Measurements from ENCODE around the gene FNDC7.
"Not testable (repeated sequence)": the region's sequence is repeated elsewhere in the genome, so short reads cannot be mapped to it uniquely, and the experiment has no call there.

FNDC7 gene

GRCh38 chr1:108745980-108746381 lies 33.3 kb downstream of the FNDC7 start:
- no peak for DNase-seq (ENCODE audit: low read depth)

DNA sequence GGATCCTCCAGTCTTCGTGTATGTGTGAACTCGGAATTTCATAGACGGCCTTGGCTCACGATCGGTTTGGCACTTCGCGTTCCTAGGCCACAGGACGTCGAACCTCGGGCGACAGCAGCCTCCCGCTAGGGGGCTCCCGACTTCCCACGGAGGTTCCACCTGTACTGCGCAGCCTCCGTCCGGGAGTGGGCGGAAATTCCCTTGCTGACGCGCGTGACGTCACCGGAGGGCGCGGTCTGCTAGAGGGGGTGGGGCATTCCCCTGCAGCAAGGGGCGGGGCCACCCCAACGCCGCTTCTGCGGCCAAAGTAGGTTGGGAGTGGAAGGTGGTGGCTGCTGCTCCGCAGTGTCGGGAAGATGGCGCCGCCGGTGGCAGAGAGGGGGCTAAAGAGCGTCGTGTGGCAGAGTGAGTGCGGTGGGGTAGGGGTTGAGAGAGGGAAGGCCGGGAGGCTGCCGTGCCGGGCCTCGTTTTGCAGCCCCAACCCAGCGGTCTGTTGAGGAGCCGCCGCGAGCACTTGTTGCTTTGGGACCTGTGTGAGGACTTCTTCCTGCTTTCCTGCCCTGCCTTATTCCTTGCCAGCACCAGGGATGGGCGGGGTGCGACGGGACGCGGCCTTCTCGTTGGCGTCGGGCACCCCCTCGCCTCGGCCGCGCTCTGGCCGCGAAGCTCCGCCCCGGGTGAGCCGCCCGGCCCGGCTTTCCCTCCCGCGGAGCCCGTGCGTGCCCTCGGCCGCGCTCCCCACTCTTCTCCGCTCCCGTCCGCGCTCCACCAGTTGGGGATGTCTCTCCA lies 33.9 kb downstream of the FNDC7 start, which contains the start of gene STXBP3:
Gene STXBP3, plus strand, starts transcription at position 293 of the 789 bp plus-strand sequence. Its CDS starts 64 bp downstream, at position 357.
- DNase-seq (ENCODE audit: low read depth): peak; percentile 98

DNA sequence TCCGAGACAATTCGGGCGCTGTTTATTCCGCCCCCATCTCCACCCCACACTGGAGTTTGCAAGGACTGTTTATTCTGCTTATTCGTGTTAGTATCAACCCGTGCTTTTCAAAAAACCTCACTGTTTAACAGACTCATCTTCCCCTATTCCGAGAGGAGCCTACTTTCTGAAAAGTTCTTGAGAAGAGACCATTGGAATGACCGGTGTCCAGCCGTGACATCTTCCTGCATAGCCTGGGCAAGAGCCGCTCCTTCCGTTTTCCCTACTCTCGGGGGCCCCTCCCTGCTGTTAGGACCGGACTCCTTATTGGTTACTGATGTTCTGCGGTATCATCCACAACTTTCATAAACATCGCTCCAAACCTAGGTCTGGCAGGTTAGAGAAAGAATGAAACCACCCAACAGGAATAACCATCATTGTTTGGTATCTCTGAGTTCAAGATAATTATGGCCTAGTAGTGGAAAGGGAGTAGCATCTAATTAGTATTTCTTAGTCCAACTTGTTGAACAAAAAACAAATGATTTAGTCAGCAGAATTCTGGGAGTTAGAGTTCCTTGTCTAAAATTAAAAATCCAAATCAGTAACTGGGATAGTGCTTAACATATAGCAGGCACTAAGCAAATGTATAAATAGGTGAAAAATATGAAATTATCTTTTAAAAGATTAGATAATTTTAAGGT lies 34.6 kb downstream of the FNDC7 start:
- DNase-seq (ENCODE audit: low read depth): peak; percentile 13

DNA sequence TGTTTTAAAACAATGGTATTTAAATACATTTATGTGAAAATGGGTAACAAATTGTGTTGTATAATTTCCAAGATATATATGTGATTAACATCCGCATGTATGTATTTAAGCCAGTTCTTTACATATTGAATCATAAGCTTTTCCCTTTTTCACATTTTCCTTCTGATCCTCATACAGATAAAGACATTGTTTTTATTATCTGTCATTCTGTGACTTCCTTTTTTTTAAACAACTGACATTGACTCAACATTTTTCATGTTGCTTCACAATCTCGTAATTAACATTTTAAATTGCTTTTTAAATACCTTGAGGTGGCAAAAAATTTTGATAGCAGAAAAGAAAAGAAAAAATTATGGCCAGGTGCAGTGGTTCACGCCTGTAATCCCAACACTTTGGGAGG lies 35.2 kb downstream of the FNDC7 start:
- DNase-seq (ENCODE audit: low read depth): no peak

- no peak for DNase-seq (ENCODE audit: low read depth)
Measured at GRCh38 chr1:108749081-108749480, 36.4 kb downstream of the FNDC7 start.

DNA sequence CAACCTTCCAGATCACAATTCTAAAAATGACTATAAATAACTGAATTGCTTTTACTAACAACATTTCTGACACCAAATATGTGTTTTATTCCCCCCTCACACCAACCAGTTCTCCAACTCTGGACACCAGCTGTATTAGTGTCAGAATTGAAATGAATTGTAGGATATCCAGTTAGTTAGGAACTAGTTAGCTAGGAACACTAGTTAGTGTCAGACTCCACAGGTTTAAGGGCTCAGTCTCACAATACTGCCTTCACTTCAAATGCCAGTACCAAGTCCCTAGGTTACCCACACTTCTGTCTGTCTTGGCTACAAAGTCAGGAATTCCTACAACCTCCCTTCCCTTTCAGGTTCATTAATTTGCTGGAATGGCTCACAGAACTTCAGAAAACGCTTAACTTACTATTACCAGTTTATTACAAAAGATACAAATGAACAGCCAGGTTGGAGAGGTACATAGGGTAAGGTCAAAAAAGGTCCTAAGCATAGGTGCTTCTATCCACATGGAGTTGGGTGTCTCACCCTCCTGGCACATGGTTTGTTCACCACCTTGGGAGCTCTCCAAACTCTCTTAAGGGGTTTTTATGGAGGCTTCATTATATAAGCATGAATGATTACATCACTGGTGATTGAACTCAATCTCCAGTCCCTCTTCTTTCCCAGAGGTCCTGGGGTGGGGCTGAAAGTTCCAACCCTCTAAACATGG lies 37.9 kb downstream of the FNDC7 start:
- no peak for DNase-seq (ENCODE audit: low read depth)

DNA sequence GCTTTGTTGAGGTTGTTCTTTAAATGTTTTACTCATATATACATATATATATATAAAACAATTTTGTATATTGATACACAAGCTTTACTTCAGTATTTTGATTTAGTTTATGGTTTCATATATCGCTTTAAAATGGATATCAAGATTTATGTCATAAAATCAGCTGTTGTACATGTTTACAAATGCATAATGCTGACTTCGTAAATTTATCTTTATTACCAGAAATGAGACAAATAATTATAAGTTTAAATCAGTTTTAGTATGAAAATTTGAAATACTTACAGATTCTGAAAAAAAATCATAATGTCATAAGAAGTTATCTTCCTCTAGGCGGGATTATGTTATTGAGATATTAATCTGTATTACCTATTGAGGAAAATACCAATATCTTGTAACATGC lies 40.7 kb downstream of the FNDC7 start:
- no peak for DNase-seq (ENCODE audit: low read depth)

GRCh38 chr1:108758796-108759195 lies 46.1 kb downstream of the FNDC7 start:
- DNase-seq (ENCODE audit: low read depth): no peak

DNA sequence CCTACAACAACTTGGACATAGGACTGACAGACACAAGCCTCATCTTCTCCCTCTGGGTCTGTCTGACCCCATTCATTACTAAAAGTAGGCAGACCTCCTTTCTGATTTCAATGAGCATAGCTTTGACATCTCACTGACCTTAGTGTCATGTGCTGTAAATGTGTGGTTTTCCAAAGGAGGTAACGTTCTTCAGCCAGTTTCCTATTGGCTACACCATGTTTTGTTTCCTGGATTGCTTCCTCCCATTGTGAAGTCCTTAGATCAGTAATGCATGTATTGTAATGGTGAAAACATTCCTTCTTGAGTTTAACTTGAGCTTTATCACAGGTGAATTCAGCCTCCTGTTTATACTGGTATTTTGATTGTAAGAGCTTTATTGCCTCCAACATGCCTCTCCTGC lies 54.4 kb downstream of the FNDC7 start:
- no peak for DNase-seq (ENCODE audit: low read depth)

DNA sequence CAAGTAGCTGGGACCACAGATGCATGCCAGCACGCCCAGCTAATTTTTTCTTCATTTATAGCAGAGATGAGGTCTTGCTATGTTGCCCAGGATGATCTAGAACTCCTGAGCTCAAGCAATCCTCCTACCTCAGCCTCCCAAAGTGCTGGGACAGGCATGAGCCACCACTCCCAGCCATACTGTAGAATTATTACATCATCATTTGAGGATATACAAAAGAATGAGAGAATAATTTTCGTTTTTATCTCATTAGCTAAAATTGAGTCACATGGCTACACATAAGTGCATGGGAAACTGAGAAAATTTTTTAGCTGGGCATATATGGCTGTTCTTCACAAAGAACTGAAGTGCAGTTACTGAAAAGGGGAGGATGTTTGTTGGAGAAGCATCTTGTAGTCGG lies 55.0 kb downstream of the FNDC7 start:
- DNase-seq (ENCODE audit: low read depth): no peak

DNA sequence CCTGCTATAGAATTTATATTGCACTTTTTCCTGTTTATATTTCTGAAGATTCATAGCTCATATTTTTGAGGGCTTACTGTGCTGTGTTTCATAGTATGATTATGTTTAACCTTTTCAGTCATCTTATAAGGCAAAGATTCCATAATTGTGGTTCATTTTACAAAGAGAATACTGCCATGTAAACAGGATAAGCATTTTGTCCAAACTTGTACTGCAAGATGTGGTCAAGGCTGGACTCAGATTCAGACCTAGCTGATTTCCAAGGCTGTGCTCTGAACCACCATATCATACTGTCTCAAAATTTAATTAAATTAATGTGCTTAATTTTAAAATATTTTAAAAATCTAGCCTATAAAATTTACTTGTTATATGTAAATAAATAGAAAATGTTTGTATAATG lies 65.1 kb downstream of the FNDC7 start:
- DNase-seq (ENCODE audit: low read depth): no peak

- no peak for DNase-seq (ENCODE audit: low read depth)
Measured at GRCh38 chr1:108779455-108779854, 66.7 kb downstream of the FNDC7 start.

- DNase-seq (ENCODE audit: low read depth): no peak
Measured at GRCh38 chr1:108780937-108781574, 68.3 kb downstream of the FNDC7 start.

DNA sequence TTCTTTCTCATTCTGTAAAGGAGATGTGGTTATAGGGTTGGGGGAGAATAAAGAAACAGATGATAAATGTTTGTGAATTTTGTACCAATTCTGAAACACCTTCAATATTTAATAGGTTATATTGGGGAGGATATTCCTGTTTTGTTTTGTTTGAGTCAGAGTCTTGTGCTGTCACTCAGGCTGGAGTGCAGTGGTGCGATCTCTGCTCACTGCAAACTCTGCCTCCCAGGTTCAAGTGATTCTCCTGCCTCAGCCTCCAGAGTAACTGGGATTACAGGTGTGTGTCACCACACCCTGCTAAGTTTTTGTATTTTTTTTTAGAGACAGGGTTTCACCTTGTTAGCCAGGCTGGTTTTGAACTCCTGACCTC lies 68.9 kb downstream of the FNDC7 start:
- not testable (repeated sequence) for DNase-seq (ENCODE audit: low read depth)

GRCh38 chr1:108785264-108785663 lies 72.6 kb downstream of the FNDC7 start:
- no peak for DNase-seq (ENCODE audit: low read depth)

- no peak for DNase-seq (ENCODE audit: low read depth)
Measured at GRCh38 chr1:108785880-108786279, 73.2 kb downstream of the FNDC7 start.

DNA sequence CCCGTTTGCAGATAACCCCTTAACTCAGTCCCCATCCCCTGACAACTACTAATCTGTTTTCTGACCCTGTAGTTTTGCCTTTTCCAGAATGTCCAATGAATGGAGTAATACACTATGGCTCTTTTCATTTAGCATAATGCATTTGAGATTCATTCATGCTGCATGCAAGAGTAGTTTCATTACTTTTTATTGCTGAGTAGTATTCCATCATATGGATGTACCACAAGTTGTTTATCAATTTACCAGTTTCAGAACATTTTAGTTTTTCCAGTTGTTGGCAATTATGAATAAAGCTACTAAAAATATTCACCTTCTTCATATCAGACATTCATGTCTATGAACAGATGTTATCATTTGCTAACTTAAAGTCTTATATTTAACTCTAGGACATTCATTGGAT lies 79.1 kb downstream of the FNDC7 start:
- no peak for DNase-seq (ENCODE audit: low read depth)
